Measurements from ENCODE around the gene GAGE12H. TPM values are rescaled to one million over a fixed set of nuclear protein-coding genes. Genes with fewer than 3 reads are reported as not detected.

GAGE12H gene

GRCh38 chrX:49610718-49611310 is 31.1 kb downstream of the GAGE12H start:
- Histone ChIP-seq H3K4me1 (ENCODE audit: control insufficient read depth, insufficient read depth, low read length) (no peaks in the 10 kb centered on the region), H3K4me3 (ENCODE audit: low read length) (no peak overlapping the region), H3K9ac (ENCODE audit: low read depth, low read length) (no peak overlapping the region), H3K27me3 (ENCODE audit: control insufficient read depth, insufficient read depth, low read length) (no peaks in the 10 kb centered on the region), H3K9me3 (replicated peaks; ENCODE audit: low read length) (no peaks in the 10 kb centered on the region), H3K36me3 (ENCODE audit: insufficient read depth, low read length) (no peaks in the 10 kb centered on the region), H3K4me2 (ENCODE audit: low read length) (no peak overlapping the region)

DNA sequence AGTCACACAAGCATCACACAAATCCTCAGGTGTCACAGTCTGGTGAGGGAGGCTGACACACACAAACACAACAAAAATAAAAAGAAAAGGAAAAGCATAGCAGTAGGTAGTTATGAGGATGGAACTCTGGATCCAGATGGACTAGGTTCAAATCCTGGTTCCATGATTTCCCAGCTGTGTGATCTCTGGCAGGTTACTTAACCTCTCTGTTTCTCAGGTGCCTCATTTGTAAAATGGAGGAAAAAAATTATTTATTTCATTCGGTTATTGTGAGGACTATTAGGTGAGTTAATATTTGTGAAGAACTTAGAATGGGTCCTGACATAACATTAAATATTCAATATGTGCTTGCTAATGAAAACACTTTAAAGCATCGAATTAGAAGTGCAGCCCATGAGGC is 38.8 kb downstream of the GAGE12H start:
- Histone ChIP-seq H3K27me3 (ENCODE audit: control insufficient read depth, insufficient read depth, low read length) (no peaks in the 10 kb centered on the region), H3K4me3 (ENCODE audit: low read length) (no peak overlapping the region), H3K4me2 (ENCODE audit: low read length) (no peak overlapping the region), H3K9me3 (replicated peaks; ENCODE audit: low read length) (peaks cover 3% of the 10 kb centered on the region), H3K4me1 (ENCODE audit: control insufficient read depth, insufficient read depth, low read length) (no peaks in the 10 kb centered on the region), H3K36me3 (ENCODE audit: insufficient read depth, low read length) (no peaks in the 10 kb centered on the region), H3K9ac (ENCODE audit: low read depth, low read length) (no peak overlapping the region)

DNA sequence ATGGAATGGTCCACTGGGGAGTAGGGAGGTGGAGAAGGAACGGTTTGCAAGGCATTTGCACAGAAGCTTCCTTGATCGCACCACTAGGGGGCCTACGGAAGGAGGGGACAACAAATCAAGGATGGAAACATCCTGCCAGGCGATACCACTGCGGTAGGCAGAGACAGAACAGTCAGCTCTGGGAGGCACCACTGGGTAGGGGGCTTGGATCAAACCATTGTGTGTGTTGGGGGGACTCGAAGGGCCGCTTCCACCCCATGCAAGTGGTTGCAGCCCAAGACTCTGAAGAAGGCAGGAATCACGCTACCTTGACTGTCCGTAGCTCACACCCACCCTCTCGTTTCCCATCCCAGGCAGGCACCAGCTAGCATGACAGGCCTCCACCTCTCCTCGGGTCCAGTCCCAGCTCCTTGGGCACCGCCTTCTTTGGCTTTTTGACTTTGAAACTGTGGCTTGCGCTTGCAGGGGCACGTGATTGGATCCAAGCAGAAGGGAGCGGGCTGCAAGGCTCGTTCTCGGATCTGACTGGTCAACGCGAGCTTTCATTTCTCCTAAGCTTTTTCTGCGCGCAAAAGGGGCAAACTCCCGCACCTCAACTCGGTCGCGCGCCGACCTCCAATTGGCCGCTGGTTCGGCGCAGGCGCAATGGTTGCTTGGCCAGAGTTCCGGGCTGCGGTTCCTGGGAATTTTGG is 47.5 kb downstream of the GAGE12H start:
- Histone ChIP-seq H3K4me3 (ENCODE audit: low read length) (no peak overlapping the region), H3K9ac (ENCODE audit: low read depth, low read length) (no peak overlapping the region), H3K4me1 (ENCODE audit: control insufficient read depth, insufficient read depth, low read length) (no peaks in the 10 kb centered on the region), H3K27me3 (ENCODE audit: control insufficient read depth, insufficient read depth, low read length) (no peaks in the 10 kb centered on the region), H3K4me2 (ENCODE audit: low read length) (no peak overlapping the region), H3K9me3 (replicated peaks; ENCODE audit: low read length) (peaks cover 5% of the 10 kb centered on the region), H3K36me3 (ENCODE audit: insufficient read depth, low read length) (no peaks in the 10 kb centered on the region)

Small RNA genes within 50 kb of the gene (small RNA-seq; reads per million reads assigned to genes)
- not detected for gene GAGE12B
